ENCODE data around the gene PRR33. TPM values are rescaled to one million over a fixed set of nuclear protein-coding genes. Genes with fewer than 3 reads are reported as not detected.

Gene PRR33
- total and polyA plus RNA-seq, 4 experiments from 2014 or later: 0.18 TPM; not detected in 3

DNA sequence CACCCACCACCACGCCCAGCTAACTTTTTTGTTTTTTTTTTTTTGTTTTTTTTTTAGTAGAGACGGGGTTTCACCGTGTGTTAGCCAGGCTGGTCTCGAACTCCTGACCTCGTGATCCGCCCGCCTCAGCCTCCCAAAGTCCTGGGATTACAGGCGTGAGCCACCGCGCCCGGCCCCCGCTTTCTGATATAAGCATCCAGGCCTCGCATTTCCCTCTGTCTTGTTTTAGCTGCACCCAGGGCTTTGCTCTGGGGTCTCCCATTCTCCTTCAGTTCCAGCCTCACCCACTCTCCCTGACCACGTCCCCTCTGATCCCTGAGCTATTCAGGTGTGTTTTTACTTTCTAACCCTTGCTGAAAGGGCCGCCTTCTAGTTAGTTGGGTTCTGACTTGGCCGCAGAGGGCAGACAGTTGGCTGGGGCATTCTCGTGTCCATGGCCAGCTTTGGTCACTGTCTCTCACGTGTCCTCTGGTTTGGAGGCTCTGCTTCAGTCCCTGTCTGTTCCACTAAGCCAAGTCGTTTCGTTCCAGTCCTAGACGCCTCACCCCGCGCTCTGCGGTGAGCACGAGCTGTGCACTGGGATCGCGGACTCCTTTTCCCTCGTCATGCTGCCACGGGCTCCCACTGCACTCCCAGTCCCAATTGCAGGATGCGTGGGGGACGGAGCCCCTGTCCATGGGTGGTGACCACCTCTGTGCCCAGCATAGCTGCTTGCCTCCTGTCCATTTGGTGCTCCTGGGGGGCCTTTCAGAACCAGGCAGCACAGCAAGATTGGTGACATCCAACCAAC, 21.8 kb upstream of the PRR33 start:
- no peaks in the 10 kb centered on the region for H3K9me3 ChIP-seq (ENCODE audit: control insufficient read depth in 1 of 2, low read length in 2 of 2)
- intact Hi-C loops (cut with micrococcal nuclease): no loop called here
- no peak overlapping the region for H3K4me3 ChIP-seq (ENCODE audit: low read length in 2 of 2)
- no peak for DNase-seq
- H3K27me3 ChIP-seq (ENCODE audit: insufficient read depth, low read length): no peaks in the 10 kb centered on the region
- peaks cover 8 to 13% of the 10 kb centered on the region in 2 donors for H3K27me3 Mint-ChIP-seq
- peaks cover 0 to 2% (median 0%) of the 10 kb centered on the region in 8 donors for H3K9me3 Mint-ChIP-seq
- H3K27ac Mint-ChIP-seq: peak overlapping the region in 2 of 7 donors; percentile 6 to 38
- no peak overlapping the region for H3K4me3 Mint-ChIP-seq
- no peak overlapping the region for H3K27ac ChIP-seq (ENCODE audit: low read depth, low read length)
- POLR2A ChIA-PET (ENCODE audit: partially characterized antibody): interaction anchor here (0.7 kb wide), 1 partner anchor 22 kb away, joined by 4 read pairs; no protein-coding TSS in a partner anchor
- H3K36me3 Mint-ChIP-seq: no peaks in the 10 kb centered on the region
- H3K36me3 ChIP-seq (ENCODE audit: insufficient read depth, low read length): no peaks in the 10 kb centered on the region
- CTCF ChIA-PET (ENCODE audit: partially characterized antibody): no interaction called here
- H3K4me1 ChIP-seq (ENCODE audit: insufficient read depth, low read length): no peaks in the 10 kb centered on the region
- peaks cover 6 to 12% (median 7%) of the 10 kb centered on the region in 4 donors for H3K4me1 Mint-ChIP-seq

DNA sequence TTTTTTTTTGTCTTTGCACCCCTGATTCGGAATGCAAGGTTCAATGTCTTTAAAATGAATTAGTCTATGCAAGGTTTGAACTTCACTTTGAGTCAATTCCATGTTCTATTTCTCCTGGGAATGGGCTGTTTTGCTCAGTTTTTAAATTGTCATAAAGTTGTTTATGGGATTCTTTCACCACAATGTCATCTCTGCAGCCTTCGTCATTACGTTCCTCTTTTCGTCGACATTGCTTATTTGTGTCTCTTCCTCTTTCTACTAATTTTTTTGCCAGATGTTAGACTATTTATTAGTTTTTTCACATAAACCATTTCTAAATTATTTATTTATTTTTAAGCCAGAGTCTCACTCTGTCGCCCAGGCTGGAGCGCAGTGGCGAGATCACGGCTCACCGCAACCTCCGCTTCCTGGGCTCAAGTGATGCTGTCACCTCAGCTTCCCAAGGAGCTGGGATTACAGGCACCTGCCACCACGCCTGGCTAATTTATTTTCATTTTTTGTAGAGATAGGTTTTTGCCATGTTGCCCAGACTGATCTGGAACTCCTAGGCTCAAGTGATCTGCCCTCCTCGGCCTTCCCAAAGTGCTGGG, 20.7 kb upstream of the PRR33 start:
- no peak overlapping the region for H3K4me3 ChIP-seq (ENCODE audit: low read length in 2 of 2)
- H3K36me3 ChIP-seq (ENCODE audit: insufficient read depth, low read length): no peaks in the 10 kb centered on the region
- no peak overlapping the region for H3K27ac ChIP-seq (ENCODE audit: low read depth, low read length)
- DNase-seq: no peak
- no peaks in the 10 kb centered on the region for H3K27me3 ChIP-seq (ENCODE audit: insufficient read depth, low read length)
- Mint-ChIP-seq H3K4me3 (no peak overlapping the region), H3K36me3 (no peaks in the 10 kb centered on the region), H3K27me3 (peaks cover 8 to 17% of the 10 kb centered on the region in 2 donors), H3K27ac (no peak overlapping the region), H3K4me1 (peaks cover 5 to 12% (median 7%) of the 10 kb centered on the region in 4 donors), H3K9me3 (peaks cover 0 to 2% (median 0%) of the 10 kb centered on the region in 8 donors)
- no peaks in the 10 kb centered on the region for H3K9me3 ChIP-seq (ENCODE audit: control insufficient read depth in 1 of 2, low read length in 2 of 2)
- no peaks in the 10 kb centered on the region for H3K4me1 ChIP-seq (ENCODE audit: insufficient read depth, low read length)
- ChIA-PET POLR2A (ENCODE audit: partially characterized antibody) (interaction anchor here (0.7 kb wide), 1 partner anchor 1014 kb away, joined by 3 read pairs; no protein-coding TSS in a partner anchor), CTCF (ENCODE audit: partially characterized antibody) (no interaction called here)
- intact Hi-C loops (cut with micrococcal nuclease): no loop called here

DNA sequence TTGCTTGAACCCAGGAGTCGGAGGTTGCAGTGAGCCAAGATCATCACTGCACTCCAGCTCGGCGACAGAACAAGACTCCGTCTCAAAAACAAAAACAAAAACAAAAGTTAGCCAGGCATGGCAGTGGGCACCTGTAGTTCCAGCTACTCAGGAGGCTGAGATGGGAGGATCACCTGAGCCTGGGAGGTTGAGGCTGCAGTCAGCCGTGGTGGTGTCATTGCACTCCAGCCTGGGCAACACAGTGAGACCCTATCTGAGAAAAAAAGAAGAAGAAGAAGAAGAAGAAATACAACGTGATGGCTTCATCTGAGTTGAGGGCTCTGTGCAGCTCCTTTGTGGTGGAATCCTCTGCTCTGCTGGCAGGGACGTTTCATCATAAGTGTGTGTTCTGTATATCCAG, 17.8 kb upstream of the PRR33 start:
- no peak for DNase-seq
- intact Hi-C loops (cut with micrococcal nuclease): loop anchor here (5.0 kb wide), 1 partner anchor 232 kb away; no protein-coding TSS in a partner anchor
- ChIA-PET CTCF (ENCODE audit: partially characterized antibody) (no interaction called here), POLR2A (ENCODE audit: partially characterized antibody) (no interaction called here)
- H3K4me1 Mint-ChIP-seq: peaks cover 0 to 6% (median 2%) of the 10 kb centered on the region in 4 donors
- no peaks in the 10 kb centered on the region for H3K36me3 ChIP-seq (ENCODE audit: insufficient read depth, low read length)
- no peaks in the 10 kb centered on the region for H3K27me3 ChIP-seq (ENCODE audit: insufficient read depth, low read length)
- no peaks in the 10 kb centered on the region for H3K36me3 Mint-ChIP-seq
- H3K4me3 ChIP-seq (ENCODE audit: low read length in 2 of 2): no peak overlapping the region
- no peaks in the 10 kb centered on the region for H3K9me3 Mint-ChIP-seq
- peaks cover 8 to 12% of the 10 kb centered on the region in 2 donors for H3K27me3 Mint-ChIP-seq
- H3K9me3 ChIP-seq (ENCODE audit: control insufficient read depth in 1 of 2, low read length in 2 of 2): no peaks in the 10 kb centered on the region
- no peak overlapping the region for H3K27ac ChIP-seq (ENCODE audit: low read depth, low read length)
- no peaks in the 10 kb centered on the region for H3K4me1 ChIP-seq (ENCODE audit: insufficient read depth, low read length)
- no peak overlapping the region for H3K27ac Mint-ChIP-seq
- no peak overlapping the region for H3K4me3 Mint-ChIP-seq

DNA sequence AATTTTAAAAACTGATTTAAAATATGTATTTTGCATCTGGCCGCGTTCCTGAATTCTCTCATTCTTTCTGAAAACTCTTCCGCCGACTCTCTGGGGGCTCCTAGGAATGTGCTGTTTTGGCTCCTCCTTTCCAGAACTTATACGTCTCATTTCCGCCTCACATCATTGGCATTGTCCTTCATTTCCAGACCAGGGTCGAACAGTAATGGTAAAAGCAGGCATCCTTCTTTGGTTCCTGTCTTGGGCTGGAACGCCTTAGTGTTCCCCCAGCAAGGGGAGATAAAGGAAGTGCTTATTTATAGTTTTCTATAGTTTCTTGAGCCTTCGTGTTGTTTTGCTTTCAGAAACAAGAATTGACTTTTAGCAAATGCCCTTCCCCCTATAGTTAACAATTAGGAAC, 16.9 kb upstream of the PRR33 start:
- intact Hi-C loops (cut with micrococcal nuclease): loop anchor here (5.0 kb wide), 1 partner anchor 231 kb away; no protein-coding TSS in a partner anchor
- no peaks in the 10 kb centered on the region for H3K36me3 Mint-ChIP-seq
- Histone ChIP-seq H3K9me3 (ENCODE audit: control insufficient read depth in 1 of 2, low read length in 2 of 2) (no peaks in the 10 kb centered on the region), H3K4me3 (ENCODE audit: low read length in 2 of 2) (no peak overlapping the region), H3K36me3 (ENCODE audit: insufficient read depth, low read length) (no peaks in the 10 kb centered on the region), H3K27ac (ENCODE audit: low read depth, low read length) (no peak overlapping the region), H3K4me1 (ENCODE audit: insufficient read depth, low read length) (no peaks in the 10 kb centered on the region), H3K27me3 (ENCODE audit: insufficient read depth, low read length) (no peaks in the 10 kb centered on the region)
- CTCF ChIA-PET (ENCODE audit: partially characterized antibody): interaction anchor here (1.1 kb wide), 1 partner anchor 27 kb away, joined by 3 read pairs; no protein-coding TSS in a partner anchor
- H3K4me3 Mint-ChIP-seq: no peak overlapping the region
- H3K27me3 Mint-ChIP-seq: peaks cover 3 to 10% of the 10 kb centered on the region in 2 donors
- no peak overlapping the region for H3K27ac Mint-ChIP-seq
- no peaks in the 10 kb centered on the region for H3K4me1 Mint-ChIP-seq
- DNase-seq: no peak
- H3K9me3 Mint-ChIP-seq: no peaks in the 10 kb centered on the region
- POLR2A ChIA-PET (ENCODE audit: partially characterized antibody): no interaction called here

DNA sequence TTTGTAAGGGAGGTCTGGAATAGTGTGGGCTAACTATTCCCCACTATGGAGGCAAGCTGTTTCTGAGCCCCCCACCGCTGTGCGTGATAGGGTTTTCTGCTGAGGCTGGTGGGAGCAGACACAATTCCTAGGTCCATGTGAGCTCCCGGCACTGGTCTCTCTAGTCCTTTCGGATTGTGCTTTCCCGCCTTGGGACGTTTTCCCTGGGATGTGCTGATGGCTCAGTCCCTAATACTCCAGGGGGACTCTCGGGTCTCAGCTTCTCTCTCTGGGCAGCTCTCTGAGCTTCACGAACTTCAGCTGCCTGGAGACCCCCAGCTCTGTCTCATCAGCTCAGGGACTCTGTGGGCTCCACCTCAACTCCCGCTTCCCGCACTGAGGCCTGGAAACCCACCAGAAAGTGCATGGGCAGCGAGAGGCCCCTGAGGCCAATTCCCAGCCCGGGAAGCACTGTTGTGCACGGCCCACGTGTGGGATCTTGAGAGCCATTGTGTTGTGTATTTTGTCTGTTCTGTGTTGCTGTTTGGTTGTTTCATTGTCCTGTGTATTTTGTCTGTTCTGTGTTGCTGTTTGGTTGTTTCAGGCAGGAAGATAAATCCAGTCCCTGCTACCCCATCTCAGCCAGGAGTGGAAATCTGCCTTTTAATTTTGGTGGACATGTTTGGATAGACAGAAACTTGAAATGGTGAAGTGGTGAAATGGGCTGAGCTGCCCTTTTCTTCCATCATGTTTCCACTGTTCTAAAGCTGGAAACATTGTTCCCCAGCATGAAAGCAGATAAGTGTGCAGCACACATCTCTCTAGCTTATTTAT, 15.1 kb upstream of the PRR33 start:
- POLR2A ChIA-PET (ENCODE audit: partially characterized antibody): no interaction called here
- no peaks in the 10 kb centered on the region for H3K4me1 Mint-ChIP-seq
- no peak overlapping the region for H3K4me3 ChIP-seq (ENCODE audit: low read length in 2 of 2)

DNA sequence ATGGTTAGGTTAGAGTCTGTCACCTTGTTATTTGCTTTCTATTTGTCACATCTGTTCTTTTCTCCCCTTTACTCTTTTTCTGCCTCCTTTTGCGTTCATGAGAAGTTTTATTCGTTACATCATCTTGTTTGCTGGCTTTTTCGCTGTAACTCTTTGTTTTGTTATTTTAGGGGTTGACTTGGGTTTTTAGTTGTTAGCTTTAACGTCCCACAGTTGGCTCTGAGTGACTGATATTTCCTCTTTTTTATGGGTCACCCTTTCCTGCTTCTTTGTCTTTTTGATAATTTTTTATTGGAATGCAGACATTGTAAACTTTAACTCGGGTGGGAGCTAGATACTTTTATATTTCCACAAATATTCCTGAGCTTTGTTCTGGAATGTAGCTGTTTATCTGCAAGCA, 14.5 kb upstream of the PRR33 start:
- no peaks in the 10 kb centered on the region for H3K27me3 ChIP-seq (ENCODE audit: insufficient read depth, low read length)
- H3K9me3 ChIP-seq (ENCODE audit: control insufficient read depth in 1 of 2, low read length in 2 of 2): no peaks in the 10 kb centered on the region
- ChIA-PET POLR2A (ENCODE audit: partially characterized antibody) (no interaction called here), CTCF (ENCODE audit: partially characterized antibody) (interaction anchor here (0.6 to 1.4 kb wide), 3 partner anchors 25 to 212 kb away, joined by 3 to 4 read pairs (median 4); no protein-coding TSS in a partner anchor)
- intact Hi-C loops (cut with micrococcal nuclease): loop anchor here (5.0 kb wide), 1 partner anchor 229 kb away; no protein-coding TSS in a partner anchor
- H3K9me3 Mint-ChIP-seq: no peaks in the 10 kb centered on the region
- no peaks in the 10 kb centered on the region for H3K36me3 Mint-ChIP-seq
- no peak overlapping the region for H3K27ac ChIP-seq (ENCODE audit: low read depth, low read length)
- no peaks in the 10 kb centered on the region for H3K4me1 Mint-ChIP-seq
- H3K27ac Mint-ChIP-seq: no peak overlapping the region
- H3K36me3 ChIP-seq (ENCODE audit: insufficient read depth, low read length): no peaks in the 10 kb centered on the region
- no peak overlapping the region for H3K4me3 Mint-ChIP-seq
- no peak overlapping the region for H3K4me3 ChIP-seq (ENCODE audit: low read length in 2 of 2)
- no peak for DNase-seq
- no peaks in the 10 kb centered on the region for H3K4me1 ChIP-seq (ENCODE audit: insufficient read depth, low read length)
- H3K27me3 Mint-ChIP-seq: peaks cover 0 to 9% of the 10 kb centered on the region in 2 donors

More for the DNA sequence above, 15.1 kb upstream of the PRR33 start:
- Mint-ChIP-seq H3K27me3 (peaks cover 0 to 9% of the 10 kb centered on the region in 2 donors), H3K27ac (no peak overlapping the region), H3K4me3 (no peak overlapping the region), H3K9me3 (no peaks in the 10 kb centered on the region), H3K36me3 (no peaks in the 10 kb centered on the region)
- H3K27ac ChIP-seq (ENCODE audit: low read depth, low read length): no peak overlapping the region
- no peaks in the 10 kb centered on the region for H3K27me3 ChIP-seq (ENCODE audit: insufficient read depth, low read length)
- intact Hi-C loops (cut with micrococcal nuclease): loop anchor here (5.0 kb wide), 1 partner anchor 230 kb away; no protein-coding TSS in a partner anchor
- no peaks in the 10 kb centered on the region for H3K36me3 ChIP-seq (ENCODE audit: insufficient read depth, low read length)
- CTCF ChIA-PET (ENCODE audit: partially characterized antibody): interaction anchor here (0.6 to 1.4 kb wide), 4 partner anchors 24 to 213 kb away, joined by 3 to 4 read pairs (median 4); no protein-coding TSS in a partner anchor
- DNase-seq: no peak
- no peaks in the 10 kb centered on the region for H3K4me1 ChIP-seq (ENCODE audit: insufficient read depth, low read length)
- no peaks in the 10 kb centered on the region for H3K9me3 ChIP-seq (ENCODE audit: control insufficient read depth in 1 of 2, low read length in 2 of 2)

All from CD4-positive, alpha-beta memory T cell (primary cell).